SK-N-MC (cell line): Measurements from ENCODE around the gene CHRNB1.

Source experiments
- EZH2 ChIP-seq: fragments of 200-600 bp; sonication (generic); IDR thresholded peaks from one replicate; pipeline ENCODE4 v1.6.1; 2017; ENCODE audit warnings: antibody characterized with exemption
- FOXP2 ChIP-seq: optimal IDR thresholded peaks from 2 replicates; pipeline ENCODE3; 2011; ENCODE audit warnings: mild to moderate bottlenecking, moderate library complexity; ENCODE audit not compliant: insufficient read depth; ENCODE audit errors: extremely low read length, control extremely low read depth
- POLR2AphosphoS5 ChIP-seq: IDR thresholded peaks from 2 replicates; pipeline ENCODE4 v1.6.1; 2012; ENCODE audit warnings: mild to moderate bottlenecking, low read depth, low read length, borderline replicate concordance

DNA sequence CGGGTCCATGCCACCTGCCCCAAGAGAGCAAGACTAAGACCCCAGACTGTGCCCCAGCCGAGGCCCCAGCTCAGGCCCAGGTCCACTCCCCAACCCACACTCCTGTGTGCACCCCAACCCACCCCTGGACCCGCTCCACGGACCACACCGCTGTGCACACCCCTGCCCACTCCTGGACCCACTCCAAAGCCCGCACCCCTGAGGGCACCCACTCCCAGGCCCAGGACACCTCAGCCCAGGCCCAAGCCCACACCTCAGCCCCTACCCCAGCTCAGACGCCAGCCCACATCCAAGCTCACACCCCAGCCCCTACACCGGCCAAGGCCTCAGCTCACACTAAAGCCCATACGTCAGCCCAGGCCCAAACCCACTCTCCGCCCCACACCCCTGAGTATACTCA lies 15.1 kb upstream of the CHRNB1 start:
- TF ChIP-seq EZH2 (no peak), POLR2AphosphoS5 (no peak), FOXP2 (no peak)
